Stimulated activated CD4-positive, alpha-beta T cell treated with anti-CD3 and anti-CD28 coated beads, Interleukin-1b, Interleukin-23, amount 100 ng/mL, for 1 hour (primary cell): ENCODE measurements around the gene CENPX.
"Not testable (repeated sequence)": the region's sequence is repeated elsewhere in the genome, so short reads cannot be mapped to it uniquely, and the experiment has no call there.

Experiments used
- DNase-seq, 2 donors: peaks; one replicate each; pipeline ENCODE4 v3.0.0-alpha.2; 2020; ENCODE audit warnings: low read depth in 2 of 2

CENPX gene

GRCh38 chr17:82039695-82040299, 17.1 kb upstream of the CENPX start:
- no peak for DNase-seq

DNA sequence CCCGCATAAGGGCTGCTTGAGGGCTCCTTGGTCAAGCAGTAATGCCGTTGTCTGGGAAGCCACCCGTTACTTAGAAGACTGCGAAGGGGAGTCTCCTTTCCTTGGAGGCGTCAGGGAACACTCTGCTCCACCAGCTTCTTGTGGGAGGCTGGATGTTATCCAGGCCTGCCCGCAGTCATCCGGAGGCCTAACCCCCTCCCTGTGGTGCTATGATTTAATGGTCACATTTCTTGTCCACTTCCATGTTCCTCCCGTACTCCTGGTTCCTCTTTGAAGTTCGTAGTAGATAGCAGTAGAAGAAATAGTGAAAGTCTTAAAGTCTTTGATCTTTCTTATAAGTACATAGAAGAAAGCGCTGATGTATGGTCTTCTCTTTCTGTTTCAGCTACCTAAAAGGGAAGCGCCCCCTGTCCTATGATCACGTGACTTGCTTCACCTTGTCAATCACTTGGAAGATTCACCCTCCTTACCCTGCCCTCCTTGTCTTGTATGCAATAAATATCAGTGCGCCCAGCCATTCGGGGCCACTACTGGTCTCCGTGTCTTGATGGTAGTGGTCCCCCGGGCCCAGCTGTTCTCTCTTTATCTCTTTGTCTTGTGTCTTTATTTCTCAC, 16.2 kb upstream of the CENPX start:
- not testable (repeated sequence) for DNase-seq

GRCh38 chr17:82037889-82038195, 15.2 kb upstream of the CENPX start:
- no peak for DNase-seq

DNA sequence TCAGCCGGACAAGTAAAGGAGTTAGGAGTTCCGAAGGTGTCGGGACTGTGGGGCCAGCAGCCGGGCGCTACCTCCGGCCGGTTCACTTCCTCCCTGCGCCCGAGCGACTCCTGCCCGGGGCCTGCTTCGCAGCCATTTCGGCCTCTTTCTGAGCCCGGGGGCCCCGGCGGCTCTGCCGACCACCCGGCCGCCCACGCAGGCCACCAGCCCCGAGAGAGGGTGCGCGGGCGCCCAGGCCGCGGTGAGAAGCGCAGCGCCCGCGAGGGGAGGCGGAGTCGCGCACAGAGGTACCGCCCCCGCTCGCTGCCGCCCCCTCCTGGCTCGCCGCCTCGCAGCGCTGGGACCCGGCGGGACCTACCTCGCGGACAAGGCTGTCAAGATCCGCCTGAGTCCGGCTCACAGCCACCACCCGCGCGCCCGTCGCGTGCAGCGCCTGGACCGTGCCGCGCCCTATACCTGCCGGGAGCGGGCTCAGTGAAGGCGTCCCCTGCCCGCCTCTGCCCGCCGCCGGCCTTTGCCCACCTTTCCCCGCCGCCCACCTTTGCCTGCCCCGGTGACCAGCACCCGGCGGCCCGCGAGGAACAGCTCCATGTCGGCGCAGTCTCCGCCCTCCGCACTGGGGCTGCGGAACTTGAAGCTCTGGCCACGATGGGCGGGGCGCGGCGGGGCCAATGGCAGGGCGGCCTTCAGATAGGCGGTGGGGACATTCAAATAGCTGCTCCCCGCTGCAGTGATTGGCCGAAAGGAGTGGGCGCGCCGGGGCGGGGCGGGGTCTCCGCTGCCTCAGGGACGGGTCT, 14.6 kb upstream of the CENPX start, which contains the start of gene DCXR:
Gene DCXR, minus strand, starts transcription at position 606 of the 797 bp plus-strand sequence. Its CDS starts 15 bp downstream, at position 591.
- DNase-seq: peak; percentile 87

DNA sequence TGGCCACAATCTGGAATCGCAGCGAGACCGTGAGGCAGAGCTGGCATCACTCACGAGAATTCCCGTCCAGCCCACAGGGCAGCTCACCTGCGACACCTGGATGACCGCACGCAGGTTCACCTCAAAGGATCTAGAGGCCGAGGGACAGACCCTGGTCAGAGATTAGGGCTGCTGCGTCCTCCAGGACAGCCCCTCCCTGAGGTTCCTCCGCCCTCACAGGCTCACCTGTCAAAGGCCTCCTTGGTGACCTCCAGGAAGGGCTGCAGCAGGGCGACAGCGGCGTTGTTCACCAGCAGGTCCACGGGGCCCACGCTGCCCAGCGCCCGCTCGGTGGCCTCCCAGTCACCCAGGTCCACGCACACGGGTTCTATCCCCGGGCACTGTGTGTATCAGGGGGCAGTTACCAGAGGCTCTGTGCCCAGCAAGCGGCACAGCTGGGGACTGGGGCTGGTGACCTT, 14.0 kb upstream of the CENPX start:
- no peak for DNase-seq

DNA sequence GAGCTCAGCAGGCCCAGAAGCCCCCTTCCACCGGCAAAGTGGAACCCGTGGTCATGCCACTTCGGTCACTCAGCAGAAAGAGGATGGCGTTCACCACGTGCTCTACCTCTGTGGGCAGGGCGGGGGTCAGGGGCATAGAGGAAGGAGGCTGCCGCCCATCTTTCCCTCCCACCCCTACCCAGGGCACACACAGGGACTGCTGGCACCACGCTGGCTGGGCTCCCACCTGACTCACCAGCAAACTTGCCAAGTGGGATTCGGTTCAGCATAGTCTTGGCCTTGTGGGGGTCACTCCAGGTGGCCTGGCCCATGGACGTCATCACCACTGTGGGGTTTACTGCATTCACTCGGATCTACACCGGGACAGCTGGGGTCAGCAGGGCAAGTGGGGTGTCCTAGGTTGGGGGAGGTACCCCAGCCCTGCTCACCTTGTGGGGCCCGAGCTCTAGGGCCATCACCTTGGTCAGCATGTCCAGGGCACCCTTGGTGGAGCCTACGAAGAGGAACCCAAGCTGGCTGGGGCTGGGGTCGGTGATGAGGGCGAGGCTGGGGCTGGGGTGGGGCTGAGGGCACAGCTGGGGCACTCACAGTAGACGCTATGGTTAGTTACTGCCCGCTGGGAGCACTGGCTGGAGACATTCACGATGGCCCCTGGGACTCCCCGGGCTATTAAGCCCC, 13.4 kb upstream of the CENPX start:
- DNase-seq: no peak

GRCh38 chr17:82035488-82035887, 12.8 kb upstream of the CENPX start:
- DNase-seq: no peak

DNA sequence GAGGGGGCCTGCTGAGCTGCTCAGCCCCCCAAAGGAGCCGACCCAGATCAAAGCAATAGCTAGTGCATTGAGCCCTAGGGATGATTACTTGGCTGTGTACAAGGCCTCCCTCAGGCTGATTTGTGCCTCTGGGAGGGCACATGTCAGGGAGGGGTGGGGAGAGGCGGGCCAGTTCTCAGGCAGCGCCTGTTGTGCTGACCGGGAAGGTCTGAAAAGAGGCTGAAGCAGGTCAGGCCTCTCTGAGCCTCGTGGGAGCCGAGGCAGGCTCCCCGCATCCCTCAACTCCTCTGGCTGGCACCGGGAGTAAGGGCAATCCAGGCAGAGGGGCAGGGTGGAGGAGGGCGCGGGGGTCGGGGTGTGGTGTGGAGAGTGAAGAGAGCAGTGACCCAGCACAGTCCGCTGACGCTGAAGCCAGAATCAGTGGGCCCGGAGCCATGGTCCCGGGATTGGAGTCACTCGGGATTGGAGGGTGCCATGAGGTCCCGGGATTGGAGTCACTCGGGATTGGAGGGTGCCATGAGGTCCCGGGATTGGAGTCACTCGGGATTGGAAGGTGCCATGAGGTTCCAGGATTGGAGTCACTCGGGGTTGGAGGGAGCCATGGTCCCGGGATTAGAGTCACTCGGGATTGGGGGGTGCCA, 11.8 kb upstream of the CENPX start:
- DNase-seq: no peak

DNA sequence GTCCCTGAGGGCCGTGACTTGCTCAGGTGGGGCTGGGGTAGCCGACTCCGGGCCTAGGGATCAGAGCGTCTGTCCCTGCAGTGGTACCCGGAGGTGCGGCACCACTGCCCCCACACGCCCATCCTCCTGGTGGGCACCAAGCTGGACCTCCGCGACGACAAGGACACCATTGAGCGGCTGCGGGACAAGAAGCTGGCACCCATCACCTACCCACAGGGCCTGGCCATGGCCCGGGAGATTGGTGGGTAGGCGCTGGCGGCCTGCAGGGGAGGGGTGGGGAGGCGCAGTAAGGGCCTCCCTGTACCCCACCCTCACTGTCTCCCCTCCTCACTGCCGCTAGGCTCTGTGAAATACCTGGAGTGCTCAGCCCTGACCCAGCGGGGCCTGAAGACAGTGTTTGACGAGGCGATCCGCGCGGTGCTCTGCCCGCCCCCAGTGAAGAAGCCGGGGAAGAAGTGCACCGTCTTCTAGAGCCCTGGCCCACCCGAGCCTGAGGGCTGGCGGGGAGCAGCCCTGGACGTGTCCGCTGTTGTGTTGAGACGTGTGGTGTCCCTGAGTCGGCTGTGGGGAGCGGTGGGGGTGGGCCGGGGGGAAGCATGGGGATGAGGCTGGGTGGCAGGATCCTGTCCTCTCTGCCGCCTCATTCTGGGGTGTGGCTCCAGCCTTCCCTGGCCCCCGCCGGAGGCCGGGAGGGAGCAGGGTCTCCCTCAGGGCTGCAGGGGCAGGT, 10.8 kb upstream of the CENPX start:
- no peak for DNase-seq

DNA sequence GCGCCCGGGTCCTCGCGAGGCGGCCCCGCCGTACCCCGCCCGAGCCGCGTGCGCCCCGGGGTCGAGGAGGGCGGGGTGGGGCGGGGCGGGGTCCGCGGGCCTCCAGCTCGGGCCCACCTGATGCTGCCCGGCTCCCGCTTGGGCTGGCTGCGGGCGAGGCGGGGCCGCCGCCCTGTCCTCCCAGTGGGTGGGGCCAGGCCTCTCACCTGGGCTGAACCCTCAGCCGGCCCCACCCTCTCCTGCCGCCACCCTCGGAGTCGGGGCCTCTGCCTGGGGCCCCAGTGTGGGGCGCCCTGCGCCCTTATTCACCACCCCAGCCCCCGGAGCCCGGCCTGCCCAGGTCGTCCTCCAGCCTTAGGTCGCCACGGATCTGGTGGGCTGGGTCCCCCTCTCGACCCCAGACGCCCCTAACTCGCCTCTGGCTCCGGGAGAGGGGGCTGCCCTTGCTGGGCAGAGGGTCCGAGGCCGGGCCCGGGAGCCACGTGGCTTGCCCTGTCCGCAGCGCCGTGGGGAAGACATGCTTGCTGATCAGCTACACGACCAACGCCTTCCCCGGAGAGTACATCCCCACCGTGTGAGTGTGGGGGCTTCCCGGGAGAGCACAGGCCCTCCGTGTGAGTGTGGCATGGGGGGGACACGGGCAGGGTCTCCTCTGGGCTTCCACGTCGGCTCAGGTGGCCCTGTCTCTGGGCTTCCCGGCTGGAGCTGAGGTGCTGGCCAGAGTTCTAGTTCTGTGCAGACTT, 9.4 kb upstream of the CENPX start:
- DNase-seq: no peak

- DNase-seq: no peak
These were observed 8.7 kb upstream of the CENPX start, which contains the start of gene RAC3 for GRCh38 chr17:82031303-82031884. Gene RAC3, plus strand, starts transcription at chr17:82031678. Its CDS starts 84 bp downstream, at chr17:82031762.

GRCh38 chr17:82030470-82031302, 8.0 kb upstream of the CENPX start:
- peak; percentile 50 to 63 for DNase-seq

DNA sequence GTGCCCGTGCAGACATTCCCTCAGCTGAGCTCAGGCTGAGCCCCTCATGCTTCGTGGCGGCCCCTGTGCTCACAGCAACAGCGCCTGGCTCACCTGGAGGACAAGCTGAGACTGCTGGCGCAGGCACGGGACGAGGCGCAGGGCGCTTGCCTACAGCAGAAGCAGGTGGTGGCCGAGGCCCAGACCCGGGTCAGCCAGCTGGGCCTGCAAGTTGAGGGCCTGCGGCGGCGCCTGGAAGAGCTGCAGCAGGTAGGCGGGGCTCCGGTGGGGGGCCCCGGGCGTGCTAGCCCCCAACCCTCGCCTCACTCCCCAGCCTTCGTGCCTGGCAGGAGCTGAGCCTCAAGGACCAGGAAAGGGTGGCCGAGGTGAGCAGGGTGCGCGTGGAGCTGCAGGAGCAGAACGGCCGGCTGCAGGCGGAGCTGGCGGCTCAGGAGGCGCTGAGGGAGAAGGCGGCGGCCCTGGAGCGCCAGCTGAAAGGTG, 7.4 kb upstream of the CENPX start:
- no peak for DNase-seq

GRCh38 chr17:82029391-82029790, 6.7 kb upstream of the CENPX start:
- no peak for DNase-seq

- DNase-seq: no peak
These were observed 6.3 kb upstream of the CENPX start for GRCh38 chr17:82028966-82029365.

- DNase-seq: no peak
These were observed 5.6 kb upstream of the CENPX start for GRCh38 chr17:82028246-82028645.

DNA sequence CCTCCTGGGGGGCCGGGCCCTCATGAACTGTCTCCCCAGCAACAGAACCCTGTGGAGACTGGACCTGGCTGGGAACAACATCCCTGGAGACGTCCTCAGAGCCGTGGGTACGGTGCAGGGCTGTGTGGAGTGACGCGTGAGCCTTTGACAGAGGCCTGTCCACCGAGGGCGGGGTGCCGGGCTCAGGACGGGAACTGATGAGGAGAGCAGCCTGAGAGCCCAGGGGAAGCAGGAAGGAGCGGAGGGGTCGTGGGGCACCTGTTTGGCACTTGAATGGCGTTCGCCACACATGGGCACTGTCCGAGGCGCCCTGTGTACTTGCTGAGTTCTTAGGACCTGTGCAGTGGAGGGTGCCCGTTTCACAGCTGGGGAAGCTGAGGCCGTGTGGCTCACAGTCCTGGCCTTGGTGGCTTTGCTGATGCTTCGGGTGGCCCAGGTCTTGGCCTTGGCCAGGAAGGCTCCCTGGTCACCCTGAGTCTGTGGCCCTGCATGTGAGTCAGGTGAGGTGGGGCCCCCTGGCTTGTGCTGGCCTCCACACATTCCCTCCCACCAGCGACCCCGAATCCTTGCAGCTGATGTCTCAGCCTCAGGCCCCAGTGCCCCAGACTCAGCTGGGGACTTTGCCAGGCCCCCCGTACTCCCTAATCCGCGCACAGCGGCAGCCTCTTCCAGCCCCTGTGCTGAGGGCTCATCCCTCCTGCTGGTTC, 2.9 kb upstream of the CENPX start:
- DNase-seq: no peak

- DNase-seq: no peak
These were observed 2.2 kb upstream of the CENPX start for GRCh38 chr17:82024859-82025258.
